ENCODE data around the gene SRRD.
A peak's percentile ranks its signal among the peaks of the same experiment; 100 is the strongest.

Gene SRRD

GRCh38 chr22:26457661-26458272 lies 25.9 kb upstream of the SRRD start:
- DNase-seq (ENCODE audit: low read depth), result no peak
- no peak overlapping the region for H3K4me3 ChIP-seq (ENCODE audit: low read depth, low read length)
- TF ChIP-seq, protein P1, sequence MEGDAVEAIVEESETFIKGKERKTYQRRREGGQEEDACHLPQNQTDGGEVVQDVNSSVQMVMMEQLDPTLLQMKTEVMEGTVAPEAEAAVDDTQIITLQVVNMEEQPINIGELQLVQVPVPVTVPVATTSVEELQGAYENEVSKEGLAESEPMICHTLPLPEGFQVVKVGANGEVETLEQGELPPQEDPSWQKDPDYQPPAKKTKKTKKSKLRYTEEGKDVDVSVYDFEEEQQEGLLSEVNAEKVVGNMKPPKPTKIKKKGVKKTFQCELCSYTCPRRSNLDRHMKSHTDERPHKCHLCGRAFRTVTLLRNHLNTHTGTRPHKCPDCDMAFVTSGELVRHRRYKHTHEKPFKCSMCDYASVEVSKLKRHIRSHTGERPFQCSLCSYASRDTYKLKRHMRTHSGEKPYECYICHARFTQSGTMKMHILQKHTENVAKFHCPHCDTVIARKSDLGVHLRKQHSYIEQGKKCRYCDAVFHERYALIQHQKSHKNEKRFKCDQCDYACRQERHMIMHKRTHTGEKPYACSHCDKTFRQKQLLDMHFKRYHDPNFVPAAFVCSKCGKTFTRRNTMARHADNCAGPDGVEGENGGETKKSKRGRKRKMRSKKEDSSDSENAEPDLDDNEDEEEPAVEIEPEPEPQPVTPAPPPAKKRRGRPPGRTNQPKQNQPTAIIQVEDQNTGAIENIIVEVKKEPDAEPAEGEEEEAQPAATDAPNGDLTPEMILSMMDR (IDR thresholded peaks at IDR 0.05; ENCODE audit: low read depth, low read length, missing control alignments), result no peak

DNA sequence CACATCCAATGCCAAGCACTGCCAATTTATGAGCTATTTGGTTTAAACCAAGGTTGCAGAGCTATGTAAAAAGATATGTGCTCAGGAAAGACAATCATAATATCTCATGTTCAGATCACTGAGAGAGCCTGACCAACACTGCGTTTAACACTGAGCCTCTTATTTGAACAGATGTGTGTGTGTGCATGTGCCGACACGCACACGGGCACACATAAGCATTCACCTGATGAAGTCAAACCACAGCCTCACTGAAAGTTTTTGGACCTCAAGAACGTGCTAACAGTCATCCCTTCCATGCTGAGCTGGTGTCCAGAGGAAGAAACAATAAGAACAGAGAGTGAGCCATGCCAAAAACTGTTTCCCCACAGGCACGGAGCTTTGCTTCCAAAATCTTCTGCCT lies 23.5 kb upstream of the SRRD start:
- TF ChIP-seq, protein P1 (IDR thresholded peaks at IDR 0.05; ENCODE audit: low read depth, low read length, missing control alignments), result no peak
- H3K4me3 ChIP-seq (ENCODE audit: low read depth, low read length), result no peak overlapping the region
- no peak for DNase-seq (ENCODE audit: low read depth)

- TF ChIP-seq, protein P1 (IDR thresholded peaks at IDR 0.05; ENCODE audit: low read depth, low read length, missing control alignments), result peak; percentile 85
- no peak for DNase-seq (ENCODE audit: low read depth)
- no peak overlapping the region for H3K4me3 ChIP-seq (ENCODE audit: low read depth, low read length)
These were observed 22.4 kb upstream of the SRRD start for GRCh38 chr22:26461188-26461810.

DNA sequence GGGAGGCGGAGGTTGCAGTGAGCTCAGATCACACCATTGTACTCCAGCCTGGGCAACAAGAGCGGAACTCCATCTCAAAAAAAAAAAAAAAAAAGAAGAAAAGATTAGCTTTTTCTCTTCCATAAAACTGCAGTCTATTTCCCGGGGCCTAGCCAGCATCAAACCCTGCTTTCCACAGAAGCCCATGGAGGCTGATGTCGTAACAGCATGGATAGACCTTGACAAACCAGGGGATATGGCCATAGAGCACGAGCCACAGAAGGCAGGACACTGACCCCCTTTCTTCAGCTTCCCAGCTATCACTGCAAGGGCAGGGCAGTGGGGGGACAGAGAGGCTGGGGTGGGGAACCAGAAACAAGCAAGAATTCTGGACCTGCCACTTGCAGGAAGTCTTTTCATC lies 21.6 kb upstream of the SRRD start:
- H3K4me3 ChIP-seq (ENCODE audit: low read depth, low read length), result no peak overlapping the region
- TF ChIP-seq, protein P1 (IDR thresholded peaks at IDR 0.05; ENCODE audit: low read depth, low read length, missing control alignments), result no peak
- no peak for DNase-seq (ENCODE audit: low read depth)

GRCh38 chr22:26462641-26463040 lies 21.0 kb upstream of the SRRD start:
- no peak for DNase-seq (ENCODE audit: low read depth)
- TF ChIP-seq, protein P1 (IDR thresholded peaks at IDR 0.05; ENCODE audit: low read depth, low read length, missing control alignments), result no peak
- no peak overlapping the region for H3K4me3 ChIP-seq (ENCODE audit: low read depth, low read length)

GRCh38 chr22:26463101-26463661 lies 20.5 kb upstream of the SRRD start:
- no peak for DNase-seq (ENCODE audit: low read depth)
- TF ChIP-seq, protein P1 (IDR thresholded peaks at IDR 0.05; ENCODE audit: low read depth, low read length, missing control alignments), result no peak
- no peak overlapping the region for H3K4me3 ChIP-seq (ENCODE audit: low read depth, low read length)
